Measurements from ENCODE around the gene PPP1R15B.

PPP1R15B gene

GRCh38 chr1:204419064-204419403 is 7.4 kb upstream of the PPP1R15B start:
- peak; percentile 38 for DNase-seq

DNA sequence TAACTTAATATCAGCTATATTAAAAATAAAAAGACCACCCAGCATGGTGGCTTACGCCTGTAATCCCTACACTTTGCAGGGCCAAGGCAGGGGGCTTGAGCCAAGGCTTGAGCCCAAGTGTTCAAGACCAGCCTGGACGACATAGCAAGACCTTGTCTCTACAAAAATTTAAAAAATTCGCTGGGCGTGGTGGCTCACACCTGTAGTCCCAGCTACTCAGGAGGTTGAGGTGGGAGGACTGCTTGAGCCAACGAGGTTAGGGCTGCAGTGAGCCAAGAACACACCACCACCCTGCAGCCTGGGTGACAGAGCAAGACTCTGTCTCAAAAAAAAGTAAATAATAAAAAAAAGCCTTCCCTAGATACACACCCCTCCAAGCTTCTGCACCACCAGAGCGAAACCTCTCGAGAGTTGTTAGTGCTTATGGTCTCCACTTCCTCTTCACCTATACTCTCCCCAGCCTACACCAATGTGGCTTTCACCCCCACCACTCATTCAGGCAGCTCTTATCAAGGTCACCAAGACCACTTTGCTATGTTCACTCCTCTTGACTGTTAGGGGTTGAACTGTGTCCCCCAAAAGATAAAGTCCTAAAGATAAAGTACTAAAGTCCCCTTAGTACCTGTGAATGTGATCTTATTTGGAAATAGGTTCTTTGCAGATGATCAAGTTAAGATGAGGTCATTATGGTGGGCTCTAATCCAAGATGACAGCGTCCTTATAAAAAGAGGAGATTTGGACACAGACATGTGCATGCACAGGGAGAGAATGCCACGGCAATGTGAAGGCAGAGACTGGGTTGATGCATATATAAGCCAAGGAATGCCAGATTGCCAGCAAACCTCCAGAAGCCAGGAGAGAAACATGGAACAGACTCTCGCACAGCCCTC is 6.8 kb upstream of the PPP1R15B start:
- DNase-seq = peak; percentile 64

GRCh38 chr1:204417074-204417997 is 5.7 kb upstream of the PPP1R15B start:
- peak; percentile 87 for DNase-seq

DNA sequence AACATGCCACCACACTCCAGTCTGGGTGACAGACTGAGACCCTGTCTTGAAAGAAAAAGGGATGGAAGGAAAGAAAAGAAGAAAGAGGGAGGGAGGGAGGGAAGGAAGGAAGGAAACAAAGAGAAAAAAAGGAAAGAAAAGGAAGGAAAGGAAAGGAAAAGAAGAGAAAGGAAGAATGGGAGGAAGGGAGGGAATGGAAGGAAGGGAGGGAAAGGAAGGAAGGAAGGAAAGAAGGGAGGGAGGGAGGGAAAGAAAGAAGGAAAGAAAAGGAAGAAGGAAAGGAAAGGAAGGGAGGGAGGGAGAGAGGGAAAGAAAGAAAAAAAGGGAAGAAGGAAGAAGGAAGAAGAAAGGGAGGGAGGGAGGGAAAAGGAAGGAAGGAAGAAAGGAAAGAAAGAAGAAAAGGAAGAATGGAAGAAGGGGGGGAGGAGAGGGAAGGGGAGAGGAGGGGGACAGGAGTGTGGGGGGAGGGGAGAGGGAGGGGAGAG is 5.0 kb upstream of the PPP1R15B start:
- no peak for DNase-seq

- peak; percentile 4 for DNase-seq
These were observed 3.7 kb upstream of the PPP1R15B start for GRCh38 chr1:204415351-204415750.

DNA sequence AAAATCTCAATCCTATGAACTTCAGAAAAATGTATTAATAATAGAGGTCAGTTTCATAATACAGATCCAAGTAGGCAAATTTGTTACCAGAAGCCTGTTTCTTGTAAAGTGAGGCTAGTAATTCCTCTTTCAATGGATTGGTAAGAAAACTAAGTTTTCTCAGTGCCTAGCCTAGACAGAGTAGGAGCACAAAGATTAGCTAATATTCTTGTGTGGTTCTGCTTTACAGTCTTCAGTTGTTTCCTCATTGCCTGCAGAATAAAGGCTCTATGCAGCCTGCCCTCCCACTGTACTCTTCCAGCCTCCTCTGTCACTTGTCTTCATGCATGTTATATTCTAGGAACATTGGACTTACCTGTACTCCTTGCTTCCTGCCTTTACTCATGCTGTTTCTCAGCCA is 2.4 kb upstream of the PPP1R15B start:
- peak; percentile 11 for DNase-seq

- DNase-seq = no peak
These were observed 1.5 kb upstream of the PPP1R15B start for GRCh38 chr1:204413170-204413535.

DNA sequence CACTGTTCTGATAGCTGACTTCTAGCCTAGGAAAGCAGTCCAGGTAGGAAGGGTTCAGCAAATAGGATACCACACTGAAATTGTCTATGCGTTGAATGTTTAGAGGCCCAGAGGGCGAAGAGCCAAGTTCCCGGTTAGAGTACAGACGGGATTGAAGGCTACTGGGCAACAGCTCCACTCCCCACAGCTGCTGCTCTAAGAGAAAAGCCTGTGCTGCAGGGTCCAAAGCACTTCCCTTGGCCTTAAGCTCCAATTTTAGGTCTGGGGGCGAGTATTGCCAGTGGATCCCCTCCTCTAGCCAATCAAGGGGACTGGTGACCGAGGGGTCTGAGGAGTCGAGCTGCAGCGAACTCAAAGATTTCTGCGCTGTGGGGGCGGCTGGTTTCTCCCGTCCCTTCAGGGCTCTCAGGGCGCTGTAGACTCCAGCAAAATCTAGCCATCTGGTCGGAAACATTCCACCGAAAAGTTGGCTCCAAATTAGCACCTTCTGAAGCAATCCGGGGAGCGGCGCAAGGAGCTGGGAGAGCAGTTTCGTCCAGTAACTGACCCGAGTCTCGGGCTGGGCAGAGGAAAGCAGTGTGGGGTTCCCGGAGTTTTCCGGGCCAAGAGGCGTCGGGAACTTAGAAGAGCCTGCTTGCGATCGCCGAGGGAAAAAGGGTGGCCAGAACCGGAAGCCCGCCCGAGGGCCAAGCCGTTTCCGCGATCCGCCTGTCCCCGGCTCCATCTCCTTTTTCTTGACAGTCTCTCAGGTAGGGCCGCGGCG is 748 bp downstream of the PPP1R15B start:
- peak; percentile 73 for DNase-seq

GRCh38 chr1:204409836-204410687 is 1.6 kb downstream of the PPP1R15B start:
- DNase-seq = peak; percentile 49

GRCh38 chr1:204409123-204409522 is 2.5 kb downstream of the PPP1R15B start:
- DNase-seq = peak; percentile 23

DNA sequence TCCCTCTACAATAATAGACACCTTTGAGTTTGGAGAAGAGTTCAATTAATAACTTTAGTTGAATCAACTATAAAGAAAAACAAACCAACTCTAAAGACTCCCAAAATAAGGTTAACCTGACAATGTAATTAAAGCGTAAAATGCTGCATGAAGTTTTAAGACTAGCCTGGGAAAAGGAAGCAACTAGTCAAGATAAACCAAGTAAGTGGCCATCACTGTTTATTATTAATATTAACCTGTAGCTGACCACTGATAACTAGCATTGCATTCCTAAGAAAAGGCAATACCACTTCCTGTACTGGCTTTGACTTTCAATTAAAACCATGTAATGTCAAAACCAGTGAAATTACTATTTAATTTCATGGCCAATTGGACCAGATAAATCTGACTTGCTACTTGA is 3.0 kb downstream of the PPP1R15B start:
- no peak for DNase-seq

DNA sequence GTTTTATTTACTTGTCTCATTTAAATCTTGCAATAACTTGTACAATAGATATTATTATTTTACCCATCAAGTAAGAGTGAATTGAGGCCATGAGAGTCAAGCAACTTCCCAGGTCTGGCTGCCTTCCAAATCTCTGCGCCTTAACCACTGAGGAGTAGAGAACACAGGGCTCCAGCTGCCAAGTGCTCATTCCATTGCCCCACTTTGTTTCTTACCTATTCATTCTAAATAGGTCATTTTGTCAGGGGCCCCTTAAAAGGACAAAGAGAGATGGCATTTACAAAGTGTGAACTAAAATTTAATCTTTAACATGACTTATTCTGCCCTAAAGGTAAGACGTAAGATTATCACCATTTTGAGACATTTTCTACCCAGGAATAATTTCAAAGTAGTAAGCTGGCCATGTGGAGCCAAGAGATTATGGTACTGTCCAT is 3.5 kb downstream of the PPP1R15B start:
- peak; percentile 27 for DNase-seq

DNA sequence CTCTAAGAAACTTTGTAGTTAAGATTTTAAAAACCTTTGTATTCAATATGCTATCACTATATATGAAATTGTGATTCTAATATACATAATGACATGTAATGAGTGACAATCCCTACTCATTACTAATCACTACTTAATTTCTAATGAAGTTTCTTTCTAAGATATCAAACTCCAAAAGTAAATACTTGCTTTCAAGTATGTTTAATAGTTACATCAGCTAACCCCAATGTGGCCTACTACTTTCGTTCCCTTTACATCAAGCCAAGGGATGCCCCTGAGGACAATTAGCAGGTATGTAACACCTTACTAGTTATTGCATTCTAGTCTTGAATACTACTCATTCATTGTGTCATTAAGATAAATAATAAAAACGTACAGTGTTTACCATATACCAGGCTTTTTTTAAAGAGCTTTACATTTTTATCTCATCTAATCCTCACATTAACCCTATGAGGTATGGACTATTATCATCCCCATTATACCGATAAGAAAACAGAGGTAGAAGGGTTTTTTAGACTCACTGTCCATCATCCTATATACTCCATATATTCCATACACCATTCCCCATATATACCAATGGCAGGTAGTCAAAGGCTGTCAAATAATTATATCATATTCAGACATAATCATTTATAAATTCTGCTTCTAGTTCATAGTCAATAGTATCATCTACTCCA is 4.2 kb downstream of the PPP1R15B start:
- no peak for DNase-seq

- DNase-seq = peak; percentile 3
These were observed 5.0 kb downstream of the PPP1R15B start for GRCh38 chr1:204406621-204407020.

DNA sequence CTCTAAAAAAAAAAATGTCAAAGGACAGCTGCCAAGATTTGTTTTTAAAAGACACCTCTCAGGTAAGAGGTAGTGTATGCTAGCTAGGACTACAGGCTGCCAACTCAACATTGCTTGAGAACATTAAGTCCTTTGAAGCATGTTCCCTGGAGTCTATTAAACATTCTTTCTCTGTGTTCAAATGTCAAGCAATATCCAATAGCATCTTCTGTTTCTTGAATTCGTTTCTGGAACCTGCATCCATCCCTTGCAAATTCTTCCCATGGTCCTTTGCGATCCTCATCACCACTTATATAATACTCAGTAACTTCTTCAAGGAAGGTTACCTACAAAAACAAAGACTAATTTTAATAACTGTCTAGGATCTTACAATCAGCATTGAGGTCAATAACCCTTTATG is 5.6 kb downstream of the PPP1R15B start:
- no peak for DNase-seq

- DNase-seq = no peak
These were observed 7.0 kb downstream of the PPP1R15B start for GRCh38 chr1:204404629-204405028.

DNA sequence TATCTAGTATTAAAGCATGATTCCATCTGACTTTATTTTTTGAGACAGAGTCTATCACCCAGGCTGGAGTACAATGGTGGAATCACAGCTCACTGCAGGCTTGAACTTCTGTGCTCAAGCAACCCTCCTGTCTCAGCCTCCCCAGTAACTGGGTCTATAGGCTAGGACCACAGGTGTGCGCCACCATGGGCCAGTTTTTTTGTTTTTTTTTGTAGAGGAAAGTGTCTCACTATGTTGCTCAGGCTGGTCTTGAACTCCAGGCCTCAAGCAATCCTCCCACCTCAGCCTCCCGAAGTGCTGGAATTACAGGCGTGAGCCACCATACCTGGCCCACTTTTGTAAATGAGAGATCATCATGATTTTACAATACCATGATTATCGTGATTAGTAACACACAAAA is 9.2 kb downstream of the PPP1R15B start:
- DNase-seq = no peak

DNA sequence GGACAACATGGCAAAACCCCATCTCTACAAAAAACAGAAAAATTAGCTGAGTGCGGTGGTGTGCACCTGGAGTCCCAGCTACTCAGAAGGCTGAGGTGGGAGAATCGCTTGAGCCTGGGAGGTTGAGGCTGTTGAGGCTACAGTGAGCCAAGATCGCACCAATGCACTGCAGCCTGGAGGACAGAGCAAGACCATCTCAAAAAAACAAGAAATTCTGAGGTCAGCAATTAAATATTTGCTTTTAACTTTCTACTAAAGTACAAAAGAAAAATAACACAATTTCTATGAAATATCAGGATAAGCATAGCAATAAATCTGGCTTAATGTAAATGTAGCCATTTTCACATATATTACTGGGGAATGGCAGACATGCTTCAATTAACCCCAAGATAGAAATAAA is 9.9 kb downstream of the PPP1R15B start:
- no peak for DNase-seq

DNA sequence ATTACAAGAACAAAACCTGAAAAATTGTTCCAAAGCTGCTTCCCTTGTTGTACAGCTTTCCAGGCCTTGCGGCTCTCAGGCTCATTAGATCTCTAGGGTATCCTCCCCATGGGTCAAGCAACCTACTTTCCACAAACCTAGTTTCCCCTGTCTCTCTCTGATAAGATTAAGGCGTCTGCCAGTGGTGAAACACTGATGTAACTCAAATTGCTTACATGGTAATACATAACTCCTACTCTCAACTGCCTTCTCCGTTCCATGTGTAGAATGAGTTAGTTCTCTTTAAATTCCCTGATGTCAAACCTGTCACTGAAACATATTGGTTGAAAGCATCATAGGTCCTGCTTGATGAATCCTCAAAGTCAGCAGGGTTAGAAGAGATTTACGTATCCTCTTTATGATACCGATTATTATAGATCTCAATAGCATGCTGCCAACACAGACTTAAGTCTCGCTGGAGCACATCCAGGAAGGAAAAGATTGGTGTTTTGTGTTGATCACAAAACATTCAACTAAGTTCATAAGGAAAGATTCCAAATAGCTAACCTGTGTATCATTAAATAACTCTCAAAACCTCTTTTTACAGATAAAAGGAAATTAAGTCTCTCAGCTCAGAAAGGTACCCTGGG is 10.6 kb downstream of the PPP1R15B start:
- no peak for DNase-seq

- DNase-seq = peak; percentile 92
These were observed 13.2 kb downstream of the PPP1R15B start for GRCh38 chr1:204398197-204399125.
